Panc1 (cell line): ENCODE results near the gene GRIN2C.

Experiments
- CTCF ChIP-seq: fragments of 450-650 bp; IDR thresholded peaks from 2 replicates; pipeline ENCODE4 v1.5.1; 2017; ENCODE audit warnings: mild to moderate bottlenecking
- POLR2AphosphoS5 ChIP-seq: IDR thresholded peaks from 2 replicates; pipeline ENCODE4 v1.6.1; 2012; ENCODE audit warnings: mild to moderate bottlenecking, low read depth, low read length, moderate library complexity
- SIN3A ChIP-seq: IDR thresholded peaks from 2 replicates; pipeline ENCODE4 v1.6.1; 2012; ENCODE audit warnings: low read depth, mild to moderate bottlenecking, low read length, moderate library complexity, borderline replicate concordance; ENCODE audit not compliant: insufficient read depth
- TCF7L2 ChIP-seq: IDR thresholded peaks from 2 replicates; pipeline ENCODE4 v1.6.1; 2011; ENCODE audit warnings: mild to moderate bottlenecking, low read depth, low read length, inconsistent platforms
- TF ChIP-seq, protein P1 (sequence below), 2 experiments: IDR thresholded peaks; 2 replicates each; pipeline ENCODE4 v1.6.1; 2011 to 2012; ENCODE audit warnings: low read depth in 2 of 2, control low read depth in 1 of 2, low read length in 1 of 2, mild to moderate bottlenecking in 1 of 2, moderate library complexity in 1 of 2; ENCODE audit not compliant: insufficient read depth in 1 of 2

- TF ChIP-seq CTCF: no peak
- TF ChIP-seq, protein P1, sequence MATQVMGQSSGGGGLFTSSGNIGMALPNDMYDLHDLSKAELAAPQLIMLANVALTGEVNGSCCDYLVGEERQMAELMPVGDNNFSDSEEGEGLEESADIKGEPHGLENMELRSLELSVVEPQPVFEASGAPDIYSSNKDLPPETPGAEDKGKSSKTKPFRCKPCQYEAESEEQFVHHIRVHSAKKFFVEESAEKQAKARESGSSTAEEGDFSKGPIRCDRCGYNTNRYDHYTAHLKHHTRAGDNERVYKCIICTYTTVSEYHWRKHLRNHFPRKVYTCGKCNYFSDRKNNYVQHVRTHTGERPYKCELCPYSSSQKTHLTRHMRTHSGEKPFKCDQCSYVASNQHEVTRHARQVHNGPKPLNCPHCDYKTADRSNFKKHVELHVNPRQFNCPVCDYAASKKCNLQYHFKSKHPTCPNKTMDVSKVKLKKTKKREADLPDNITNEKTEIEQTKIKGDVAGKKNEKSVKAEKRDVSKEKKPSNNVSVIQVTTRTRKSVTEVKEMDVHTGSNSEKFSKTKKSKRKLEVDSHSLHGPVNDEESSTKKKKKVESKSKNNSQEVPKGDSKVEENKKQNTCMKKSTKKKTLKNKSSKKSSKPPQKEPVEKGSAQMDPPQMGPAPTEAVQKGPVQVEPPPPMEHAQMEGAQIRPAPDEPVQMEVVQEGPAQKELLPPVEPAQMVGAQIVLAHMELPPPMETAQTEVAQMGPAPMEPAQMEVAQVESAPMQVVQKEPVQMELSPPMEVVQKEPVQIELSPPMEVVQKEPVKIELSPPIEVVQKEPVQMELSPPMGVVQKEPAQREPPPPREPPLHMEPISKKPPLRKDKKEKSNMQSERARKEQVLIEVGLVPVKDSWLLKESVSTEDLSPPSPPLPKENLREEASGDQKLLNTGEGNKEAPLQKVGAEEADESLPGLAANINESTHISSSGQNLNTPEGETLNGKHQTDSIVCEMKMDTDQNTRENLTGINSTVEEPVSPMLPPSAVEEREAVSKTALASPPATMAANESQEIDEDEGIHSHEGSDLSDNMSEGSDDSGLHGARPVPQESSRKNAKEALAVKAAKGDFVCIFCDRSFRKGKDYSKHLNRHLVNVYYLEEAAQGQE (IDR thresholded peaks at IDR 0.05; ENCODE audit: insufficient read depth in 1 of 2, low read depth in 2 of 2, low read length in 1 of 2): no peak
- TF ChIP-seq POLR2AphosphoS5: no peak
- no peak for TF ChIP-seq TCF7L2
- TF ChIP-seq SIN3A: no peak
Measured at GRCh38 chr17:74860872-74861661, 1.4 kb upstream of the GRIN2C start.
